ENCODE measurements around the gene CHRNA10.

GRCh38 chr11:3660960-3661359 is 10.2 kb downstream of the CHRNA10 start:
- no peak for TF ChIP-seq CTCF (IDR thresholded peaks at IDR 0.05; ENCODE audit: low read length)
- TF ChIP-seq EZH2 (IDR thresholded peaks at IDR 0.05; ENCODE audit: borderline replicate concordance, low read length): no peak
